SK-N-MC (cell line): ENCODE measurements around the gene SCRN2.

ENCODE experiments used
- DNase-seq: peaks from one replicate; pipeline ENCODE4 v3.0.0-alpha.2; 2011; ENCODE audit warnings: low read depth, low spot score
- H3K27ac ChIP-seq: fragments of 200-600 bp; sonication (generic); 2 replicates; pipeline ENCODE4 v1.5.1; 2016; ENCODE audit warnings: mixed run types
- H3K36me3 ChIP-seq: fragments of 200-600 bp; sonication (generic); 2 replicates; pipeline ENCODE4 v1.6.1; 2017; ENCODE audit warnings: antibody characterized with exemption, low read length, mixed read lengths; ENCODE audit not compliant: insufficient read depth
- H3K4me3 ChIP-seq: fragments of 200-600 bp; sonication (generic); 2 replicates; pipeline ENCODE4 v1.5.1; 2016
- H3K9ac ChIP-seq: fragments of 200-600 bp; sonication (generic); 2 replicates; pipeline ENCODE4 v1.8.0; 2017; ENCODE audit warnings: mixed run types, mixed read lengths; ENCODE audit not compliant: insufficient read length
- H3K9me3 ChIP-seq: fragments of 200-600 bp; sonication (generic); 2 replicates; pipeline ENCODE4 v1.6.1; 2017; ENCODE audit warnings: low read depth, mild to moderate bottlenecking, antibody characterized with exemption, low read length, moderate library complexity, mixed read lengths
- EZH2 ChIP-seq: fragments of 200-600 bp; sonication (generic); IDR thresholded peaks from one replicate; pipeline ENCODE4 v1.6.1; 2017; ENCODE audit warnings: antibody characterized with exemption
- FOXP2 ChIP-seq: optimal IDR thresholded peaks from 2 replicates; pipeline ENCODE3; 2011; ENCODE audit warnings: mild to moderate bottlenecking, moderate library complexity; ENCODE audit not compliant: insufficient read depth; ENCODE audit errors: extremely low read length, control extremely low read depth
- POLR2AphosphoS5 ChIP-seq: IDR thresholded peaks from 2 replicates; pipeline ENCODE4 v1.6.1; 2012; ENCODE audit warnings: mild to moderate bottlenecking, low read depth, low read length, borderline replicate concordance

Gene SCRN2

GRCh38 chr17:47821031-47821423, 20.0 kb downstream of the SCRN2 start:
- no peak for DNase-seq
- Histone ChIP-seq H3K27ac (no peak overlapping the region), H3K4me3 (peak overlapping the region; percentile 73), H3K9ac (no peak overlapping the region), H3K9me3 (no peaks in the 10 kb centered on the region), H3K36me3 (peaks cover 7% of the 10 kb centered on the region; the same call in 1 of the 2 replicates)
- TF ChIP-seq FOXP2 (no peak), EZH2 (no peak), POLR2AphosphoS5 (no peak)

DNA sequence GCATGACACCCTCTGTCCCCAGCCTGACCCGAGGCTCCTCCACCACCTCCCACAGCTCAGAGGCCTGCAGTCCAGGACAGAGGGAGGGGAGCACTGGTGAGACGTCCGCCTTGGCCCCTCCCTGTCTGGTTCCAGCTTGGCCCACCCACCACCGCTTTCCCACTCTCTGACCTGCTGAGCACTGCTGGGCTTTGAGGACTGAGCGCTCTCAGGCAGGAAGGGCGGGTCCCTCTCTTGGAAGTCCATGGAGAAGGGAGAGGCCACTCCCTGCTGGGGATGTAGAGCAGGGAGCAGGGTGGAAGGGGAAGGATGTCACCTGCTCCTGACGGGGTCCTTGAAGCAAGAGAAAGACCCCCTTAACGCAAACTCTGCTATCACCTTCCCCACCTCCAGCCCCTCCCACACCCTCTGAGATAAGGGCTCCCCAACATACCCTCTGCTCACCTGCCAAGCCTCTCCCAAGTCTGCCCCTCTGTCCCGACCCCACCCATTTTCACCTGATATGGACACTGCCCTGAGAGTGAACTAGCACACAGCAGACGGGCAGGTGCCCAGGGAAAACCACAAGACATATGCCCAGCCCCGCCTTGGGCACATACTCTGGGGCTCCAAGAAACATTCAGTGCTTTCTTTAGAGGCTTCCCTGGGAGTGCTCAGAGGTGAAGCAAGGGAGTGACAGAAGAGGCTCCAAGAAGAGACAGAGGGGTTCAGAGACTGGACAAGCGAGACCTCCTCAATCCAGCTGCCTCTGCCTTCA, 20.9 kb downstream of the SCRN2 start:
- Histone ChIP-seq H3K4me3 (no peak overlapping the region), H3K9me3 (no peaks in the 10 kb centered on the region), H3K9ac (no peak overlapping the region), H3K27ac (no peak overlapping the region), H3K36me3 (peaks cover 7% of the 10 kb centered on the region; the same call in 1 of the 2 replicates)
- TF ChIP-seq POLR2AphosphoS5: no peak
- no peak for TF ChIP-seq FOXP2
- no peak for TF ChIP-seq EZH2
- DNase-seq: no peak

GRCh38 chr17:47819475-47819874, 21.6 kb downstream of the SCRN2 start:
- DNase-seq: no peak
- peaks cover 7% of the 10 kb centered on the region; the same call in 1 of the 2 replicates for H3K36me3 ChIP-seq
- H3K27ac ChIP-seq: no peak overlapping the region
- H3K4me3 ChIP-seq: no peak overlapping the region
- H3K9ac ChIP-seq: no peak overlapping the region
- H3K9me3 ChIP-seq: no peaks in the 10 kb centered on the region
- no peak for TF ChIP-seq FOXP2
- TF ChIP-seq POLR2AphosphoS5: no peak
- TF ChIP-seq EZH2: no peak

GRCh38 chr17:47818002-47818695, 22.9 kb downstream of the SCRN2 start:
- H3K9me3 ChIP-seq: no peaks in the 10 kb centered on the region
- TF ChIP-seq POLR2AphosphoS5 (no peak), EZH2 (no peak), FOXP2 (no peak)
- H3K9ac ChIP-seq: no peak overlapping the region
- no peak overlapping the region for H3K4me3 ChIP-seq
- H3K27ac ChIP-seq: no peak overlapping the region
- DNase-seq: no peak
- no peaks in the 10 kb centered on the region for H3K36me3 ChIP-seq

- H3K4me3 ChIP-seq: no peak overlapping the region
- H3K27ac ChIP-seq: no peak overlapping the region
- no peak overlapping the region for H3K9ac ChIP-seq
- H3K36me3 ChIP-seq: no peaks in the 10 kb centered on the region
- TF ChIP-seq POLR2AphosphoS5: no peak
- TF ChIP-seq EZH2: no peak
- no peak for TF ChIP-seq FOXP2
- no peak for DNase-seq
- no peaks in the 10 kb centered on the region for H3K9me3 ChIP-seq
Observed at GRCh38 chr17:47816947-47817346, 24.1 kb downstream of the SCRN2 start.

GRCh38 chr17:47816111-47816735, 24.9 kb downstream of the SCRN2 start:
- no peaks in the 10 kb centered on the region for H3K36me3 ChIP-seq
- no peak overlapping the region for H3K27ac ChIP-seq
- no peak for TF ChIP-seq EZH2
- no peak for TF ChIP-seq FOXP2
- H3K9ac ChIP-seq: no peak overlapping the region
- no peak overlapping the region for H3K4me3 ChIP-seq
- no peaks in the 10 kb centered on the region for H3K9me3 ChIP-seq
- DNase-seq: no peak

DNA sequence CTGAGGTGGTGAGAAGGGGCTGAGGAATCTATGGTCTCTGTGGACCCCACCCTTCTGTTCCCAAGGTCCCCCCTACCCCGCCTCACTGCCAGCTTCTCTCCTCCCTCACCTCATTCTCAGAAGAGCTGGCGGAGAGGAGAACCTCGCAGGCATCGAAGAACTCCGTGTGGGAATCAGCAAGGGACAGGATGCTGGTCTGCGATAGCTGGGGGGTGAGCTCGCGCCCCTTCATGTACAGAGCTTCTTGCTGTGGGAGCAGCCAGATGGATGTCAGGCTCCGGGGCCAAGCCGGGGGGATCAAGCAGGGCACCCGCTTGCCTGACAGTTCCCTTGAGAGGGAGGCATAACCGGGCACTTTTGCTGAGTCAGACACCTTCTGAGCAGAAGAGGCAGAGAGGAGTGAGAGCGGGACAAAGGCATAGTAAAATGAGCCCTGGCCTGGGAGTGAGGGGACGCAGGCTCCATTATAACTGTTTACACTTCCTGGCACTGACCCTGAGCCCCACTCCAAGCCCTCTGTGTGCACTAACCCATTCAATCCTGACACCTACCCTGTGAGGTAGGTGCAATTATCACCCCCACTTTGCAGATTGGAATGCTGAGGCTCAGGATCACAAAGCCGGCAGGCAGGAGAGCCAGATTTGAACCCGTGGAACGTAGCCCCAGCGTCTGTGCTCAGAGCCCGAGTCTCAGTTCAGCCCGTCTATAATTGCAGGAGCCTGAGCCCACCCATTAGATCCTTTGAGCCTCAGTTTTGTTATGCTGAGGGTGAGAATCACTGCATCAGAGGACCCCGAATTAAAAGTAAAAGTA, 25.8 kb downstream of the SCRN2 start:
- H3K9ac ChIP-seq: no peak overlapping the region
- no peaks in the 10 kb centered on the region for H3K9me3 ChIP-seq
- no peaks in the 10 kb centered on the region for H3K36me3 ChIP-seq

DNA sequence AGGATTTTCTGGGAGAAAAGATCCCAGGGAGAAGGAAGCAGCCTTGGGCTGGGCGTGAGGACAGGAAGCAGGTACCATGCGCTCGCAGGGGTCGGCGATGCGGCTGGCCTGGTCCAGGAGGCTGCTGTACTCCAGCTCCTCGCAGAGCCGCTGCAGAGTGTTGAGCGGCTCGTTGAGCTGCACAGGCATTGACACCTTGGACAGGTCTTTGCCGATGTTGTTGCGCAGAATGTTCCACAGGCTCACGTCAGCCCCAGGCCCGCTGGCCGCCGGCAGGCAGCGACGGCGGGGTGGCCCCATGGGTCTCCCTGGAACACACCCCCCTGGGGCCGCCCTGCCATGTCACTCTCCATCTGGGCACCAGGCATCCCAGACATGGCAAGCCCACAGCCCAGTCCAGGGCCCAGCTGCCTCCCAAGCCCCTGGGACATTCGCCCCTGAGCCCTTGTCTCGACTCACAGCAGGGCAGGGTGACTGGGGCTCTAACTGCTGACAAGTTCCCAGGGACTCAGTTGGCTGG, 27.5 kb downstream of the SCRN2 start:
- DNase-seq: no peak
- H3K4me3 ChIP-seq: no peak overlapping the region
- TF ChIP-seq POLR2AphosphoS5 (no peak), EZH2 (no peak), FOXP2 (no peak)
- no peak overlapping the region for H3K27ac ChIP-seq
- no peak overlapping the region for H3K9ac ChIP-seq
- H3K36me3 ChIP-seq: no peaks in the 10 kb centered on the region
- H3K9me3 ChIP-seq: no peaks in the 10 kb centered on the region

More for the DNA sequence above, 25.8 kb downstream of the SCRN2 start:
- Histone ChIP-seq H3K27ac (no peak overlapping the region), H3K4me3 (no peak overlapping the region)
- TF ChIP-seq POLR2AphosphoS5 (no peak), EZH2 (no peak), FOXP2 (no peak)
- DNase-seq: no peak
